Kidney epithelial cell (primary cell): ENCODE measurements around the gene NCKAP5L. TPM values are rescaled to one million over a fixed set of nuclear protein-coding genes. Genes with fewer than 3 reads are reported as not detected.

Source experiments
- DNase-seq: peaks from one replicate; pipeline ENCODE4 v3.0.0-alpha.2; 2010; ENCODE audit warnings: low read depth
- H3K27me3 ChIP-seq: 2 replicates; pipeline ENCODE4 v1.6.0; 2011; ENCODE audit warnings: low read length; ENCODE audit not compliant: control insufficient read depth, insufficient read depth
- H3K36me3 ChIP-seq: 2 replicates; pipeline ENCODE4 v1.5.1; 2011; ENCODE audit warnings: low read length; ENCODE audit not compliant: control insufficient read depth, insufficient read depth
- H3K4me3 ChIP-seq: 2 replicates; pipeline ENCODE4 v1.5.1; 2011; ENCODE audit warnings: low read depth, mild to moderate bottlenecking, control low read depth, low read length
- total RNA-seq: library from RNA; depleted of rRNA; stranded (reverse); fragments of >200 nt; gene quantifications from 2 replicates; pipeline ENCODE4 v1.2.3, GENCODE V29; 2015
- TF ChIP-seq, protein P1 (sequence below): IDR thresholded peaks from 2 replicates; pipeline ENCODE4 v1.5.1; 2011; ENCODE audit warnings: mild to moderate bottlenecking, moderate library complexity, low read length, control low read depth, inconsistent platforms; ENCODE audit not compliant: insufficient read depth, poor library complexity, severe bottlenecking

Gene NCKAP5L
- total RNA-seq, 1 donor from 2014 or later = 24.1 TPM

DNA sequence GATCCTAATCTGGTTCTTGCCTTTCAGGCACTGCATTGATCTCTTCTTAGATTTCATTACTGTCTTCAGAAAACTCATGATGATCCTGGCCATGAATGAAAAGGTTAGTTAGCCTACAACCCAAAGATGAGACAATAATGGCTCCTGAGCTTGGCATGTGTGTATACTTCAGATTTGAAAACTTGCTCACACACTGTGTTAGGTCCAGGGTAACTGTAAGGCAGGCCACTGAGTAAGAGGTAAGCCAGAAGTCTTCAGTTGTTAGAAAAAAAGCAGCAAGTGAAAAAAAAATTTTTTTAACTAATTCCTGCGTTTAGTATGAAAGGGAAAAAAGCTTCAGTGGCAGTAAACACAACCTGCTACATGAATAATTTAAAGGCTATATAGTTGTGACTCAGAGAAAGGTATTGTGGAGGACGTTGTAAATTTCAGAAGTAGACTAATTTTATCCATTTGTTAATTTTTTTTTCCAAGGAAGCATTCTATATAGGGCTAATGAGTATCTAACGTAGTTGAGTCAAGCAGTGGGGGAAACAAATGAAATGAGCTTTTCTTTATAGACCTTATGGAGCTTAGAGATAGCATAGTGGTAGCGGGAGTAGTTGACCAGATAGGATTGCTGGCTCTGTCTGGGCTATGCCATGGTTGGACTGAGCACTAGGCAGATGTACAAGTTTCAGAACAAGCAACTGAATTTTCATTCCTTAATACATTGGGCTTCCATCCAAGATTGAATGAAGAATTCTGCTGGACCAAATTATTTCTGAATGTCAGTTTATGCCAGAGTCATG, 66.3 kb downstream of the NCKAP5L start:
- Histone ChIP-seq H3K36me3 (peaks cover 13% of the 10 kb centered on the region), H3K4me3 (no peak overlapping the region)
- DNase-seq = no peak

GRCh38 chr12:49750996-49751393, 77.2 kb downstream of the NCKAP5L start:
- TF ChIP-seq, protein P1, sequence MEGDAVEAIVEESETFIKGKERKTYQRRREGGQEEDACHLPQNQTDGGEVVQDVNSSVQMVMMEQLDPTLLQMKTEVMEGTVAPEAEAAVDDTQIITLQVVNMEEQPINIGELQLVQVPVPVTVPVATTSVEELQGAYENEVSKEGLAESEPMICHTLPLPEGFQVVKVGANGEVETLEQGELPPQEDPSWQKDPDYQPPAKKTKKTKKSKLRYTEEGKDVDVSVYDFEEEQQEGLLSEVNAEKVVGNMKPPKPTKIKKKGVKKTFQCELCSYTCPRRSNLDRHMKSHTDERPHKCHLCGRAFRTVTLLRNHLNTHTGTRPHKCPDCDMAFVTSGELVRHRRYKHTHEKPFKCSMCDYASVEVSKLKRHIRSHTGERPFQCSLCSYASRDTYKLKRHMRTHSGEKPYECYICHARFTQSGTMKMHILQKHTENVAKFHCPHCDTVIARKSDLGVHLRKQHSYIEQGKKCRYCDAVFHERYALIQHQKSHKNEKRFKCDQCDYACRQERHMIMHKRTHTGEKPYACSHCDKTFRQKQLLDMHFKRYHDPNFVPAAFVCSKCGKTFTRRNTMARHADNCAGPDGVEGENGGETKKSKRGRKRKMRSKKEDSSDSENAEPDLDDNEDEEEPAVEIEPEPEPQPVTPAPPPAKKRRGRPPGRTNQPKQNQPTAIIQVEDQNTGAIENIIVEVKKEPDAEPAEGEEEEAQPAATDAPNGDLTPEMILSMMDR = no peak
- Histone ChIP-seq H3K27me3 (no peaks in the 10 kb centered on the region), H3K4me3 (no peak overlapping the region), H3K36me3 (no peaks in the 10 kb centered on the region)
- DNase-seq = no peak

More for the DNA sequence above, 66.3 kb downstream of the NCKAP5L start:
- TF ChIP-seq, protein P1 = no peak
- no peaks in the 10 kb centered on the region for H3K27me3 ChIP-seq

- TF ChIP-seq, protein P1 = no peak
- DNase-seq = peak; percentile 45
These were observed 77.9 kb downstream of the NCKAP5L start for GRCh38 chr12:49750027-49750995.

DNA sequence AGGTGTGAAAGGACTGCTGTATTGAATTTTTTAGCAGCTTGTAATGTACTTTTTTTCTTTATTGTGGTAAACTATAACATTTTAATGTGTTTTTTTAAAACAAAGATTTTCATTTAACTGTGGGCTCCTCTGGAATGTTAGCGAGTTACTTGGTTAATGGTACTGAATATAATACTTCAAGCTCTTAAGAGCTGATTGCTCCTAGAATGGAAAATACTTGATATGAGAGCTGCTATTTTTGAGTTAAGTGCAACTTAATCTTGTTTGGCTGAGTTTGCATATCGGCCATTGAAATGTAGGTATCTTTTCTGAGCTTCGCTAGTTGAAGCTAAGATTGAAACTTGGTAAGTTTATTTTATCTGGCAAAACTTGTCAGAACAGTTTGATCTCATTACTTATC, 79.4 kb downstream of the NCKAP5L start:
- TF ChIP-seq, protein P1 = no peak
- H3K27me3 ChIP-seq = no peaks in the 10 kb centered on the region
- no peak overlapping the region for H3K4me3 ChIP-seq
- no peaks in the 10 kb centered on the region for H3K36me3 ChIP-seq
- no peak for DNase-seq

More at GRCh38 chr12:49750027-49750995, 77.9 kb downstream of the NCKAP5L start:
- Histone ChIP-seq H3K4me3 (no peak overlapping the region), H3K27me3 (no peaks in the 10 kb centered on the region), H3K36me3 (no peaks in the 10 kb centered on the region)

DNA sequence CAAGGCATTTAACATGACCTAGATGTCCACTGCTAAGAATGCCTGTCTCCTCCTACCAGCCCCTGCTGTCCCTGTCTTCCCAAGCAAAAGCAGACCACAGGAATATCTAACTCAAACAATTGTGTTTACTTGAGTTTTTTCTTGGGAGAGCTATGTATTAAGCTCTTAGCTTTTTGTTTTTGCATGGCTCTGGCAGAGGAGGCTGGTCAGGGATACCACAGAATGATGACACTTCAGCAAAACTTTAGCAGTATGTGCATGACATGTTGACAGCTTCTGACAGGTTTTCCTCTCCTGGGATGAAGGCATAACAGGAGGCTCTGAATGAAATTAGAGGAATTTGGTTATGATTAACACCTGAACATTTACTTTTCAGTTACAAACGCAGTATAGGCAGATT, 79.9 kb downstream of the NCKAP5L start:
- no peak overlapping the region for H3K4me3 ChIP-seq
- H3K36me3 ChIP-seq = no peaks in the 10 kb centered on the region
- TF ChIP-seq, protein P1 = no peak
- no peak for DNase-seq
- H3K27me3 ChIP-seq = no peaks in the 10 kb centered on the region
